HFFc6 (cell line): ENCODE results near the gene MBD5. TPM values are rescaled to one million over a fixed set of nuclear protein-coding genes. Genes with fewer than 3 reads are reported as not detected.

Source experiments
- DNase-seq: peaks from one replicate; pipeline ENCODE4 v3.0.0-alpha.2; 2018
- H3K27ac Mint-ChIP-seq: 2 replicates; pipeline ENCODE4 v1.8.0; 2020; ENCODE audit warnings: mild to moderate bottlenecking, mixed read lengths
- H3K27me3 Mint-ChIP-seq: 2 replicates; pipeline ENCODE4 v1.8.0; 2021; ENCODE audit warnings: mild to moderate bottlenecking, moderate library complexity, mixed read lengths; ENCODE audit not compliant: insufficient read depth
- H3K36me3 Mint-ChIP-seq: 2 replicates; pipeline ENCODE4 v1.8.0; 2021; ENCODE audit warnings: low read depth, mixed read lengths
- H3K4me1 Mint-ChIP-seq: 2 replicates; pipeline ENCODE4 v1.8.0; 2020; ENCODE audit warnings: low read depth, mixed read lengths
- H3K4me3 Mint-ChIP-seq: 2 replicates; pipeline ENCODE4 v1.8.0; 2020; ENCODE audit warnings: mild to moderate bottlenecking, moderate library complexity, mixed read lengths
- H3K9me3 Mint-ChIP-seq: 2 replicates; pipeline ENCODE4 v1.8.0; 2020; ENCODE audit warnings: mild to moderate bottlenecking, mixed read lengths
- CTCF ChIP-seq: fragments of 200-600 bp; sonication (generic); IDR thresholded peaks from 2 replicates; pipeline ENCODE4 v1.5.0; 2021; ENCODE audit warnings: antibody characterized with exemption, mild to moderate bottlenecking
- total RNA-seq, 6 experiments: library from RNA; stranded (reverse); fragmentation: NEBNext Ultra II Directional; extraction: Animal tissue kit (Norgen Biotek cat#: 25700); gene quantifications; 2 replicates in 1 of 6; 3 replicates in 5 of 6; pipeline ENCODE4 v1.2.3, GENCODE V29; 2021

MBD5 gene
- total RNA-seq, 6 experiments from 2014 or later, result 29.1 to 41.0 (median 35.0) TPM

- no peak overlapping the region for H3K4me3 Mint-ChIP-seq
- no peak for TF ChIP-seq CTCF
- H3K9me3 Mint-ChIP-seq, result no peaks in the 10 kb centered on the region
- no peak for DNase-seq
- H3K27me3 Mint-ChIP-seq, result no peaks in the 10 kb centered on the region
- H3K36me3 Mint-ChIP-seq, result no peaks in the 10 kb centered on the region; the same call in 1 of the 2 replicates
- no peak overlapping the region for H3K27ac Mint-ChIP-seq
- H3K4me1 Mint-ChIP-seq, result peaks cover 22% of the 10 kb centered on the region
Measured at GRCh38 chr2:148026573-148026972, 5.7 kb downstream of the MBD5 start.

- Mint-ChIP-seq H3K4me1 (peaks cover 26% of the 10 kb centered on the region), H3K9me3 (no peaks in the 10 kb centered on the region), H3K27me3 (no peaks in the 10 kb centered on the region), H3K36me3 (no peaks in the 10 kb centered on the region; the same call in 1 of the 2 replicates), H3K4me3 (no peak overlapping the region), H3K27ac (no peak overlapping the region)
- TF ChIP-seq CTCF, result no peak
- DNase-seq, result no peak
Measured at GRCh38 chr2:148027822-148028221, 6.9 kb downstream of the MBD5 start.

GRCh38 chr2:148028781-148029180, 7.9 kb downstream of the MBD5 start:
- Mint-ChIP-seq H3K4me3 (no peak overlapping the region), H3K36me3 (no peaks in the 10 kb centered on the region; the same call in 1 of the 2 replicates), H3K9me3 (no peaks in the 10 kb centered on the region), H3K4me1 (peaks cover 17% of the 10 kb centered on the region), H3K27me3 (no peaks in the 10 kb centered on the region), H3K27ac (no peak overlapping the region)
- no peak for DNase-seq
- no peak for TF ChIP-seq CTCF

GRCh38 chr2:148031152-148031551, 10.3 kb downstream of the MBD5 start:
- Mint-ChIP-seq H3K36me3 (no peaks in the 10 kb centered on the region; the same call in 1 of the 2 replicates), H3K27me3 (no peaks in the 10 kb centered on the region), H3K27ac (no peak overlapping the region), H3K9me3 (no peaks in the 10 kb centered on the region), H3K4me3 (no peak overlapping the region), H3K4me1 (peaks cover 7% of the 10 kb centered on the region; the same call in 1 of the 2 replicates)
- no peak for TF ChIP-seq CTCF
- no peak for DNase-seq

- no peaks in the 10 kb centered on the region for H3K36me3 Mint-ChIP-seq
- no peak for DNase-seq
- H3K4me1 Mint-ChIP-seq, result peaks cover 7% of the 10 kb centered on the region; the same call in 1 of the 2 replicates
- no peak overlapping the region for H3K4me3 Mint-ChIP-seq
- no peaks in the 10 kb centered on the region for H3K27me3 Mint-ChIP-seq
- H3K9me3 Mint-ChIP-seq, result no peaks in the 10 kb centered on the region
- no peak for TF ChIP-seq CTCF
- no peak overlapping the region for H3K27ac Mint-ChIP-seq
Measured at GRCh38 chr2:148032215-148032614, 11.3 kb downstream of the MBD5 start.

- no peak for DNase-seq
- Mint-ChIP-seq H3K4me3 (no peak overlapping the region), H3K27ac (no peak overlapping the region), H3K4me1 (peaks cover 26% of the 10 kb centered on the region), H3K9me3 (no peaks in the 10 kb centered on the region), H3K27me3 (no peaks in the 10 kb centered on the region), H3K36me3 (0 out of 2 replicates have a peak, but pooled peaks cover 5% of the 10 kb centered on the region)
- no peak for TF ChIP-seq CTCF
Measured at GRCh38 chr2:148039783-148040182, 18.9 kb downstream of the MBD5 start.
